Right lobe of liver (tissue), 4 donors: Measurements from ENCODE around the gene RRAS2.

Source experiments
- CTCF ChIP-seq, 4 donors: fragments of 200-600 bp in 3 of 4; fragments of 450-650 bp in 1 of 4; IDR thresholded peaks; one replicate each; pipeline versions ENCODE4 v1.5.1 to v1.8.0; 2016 to 2022; ENCODE audit warnings: antibody characterized with exemption in 4 of 4, mild to moderate bottlenecking in 2 of 4
- POLR2A ChIP-seq: fragments of 450-650 bp; IDR thresholded peaks from one replicate; pipeline ENCODE4 v1.6.1; 2017; ENCODE audit warnings: antibody characterized with exemption, mild to moderate bottlenecking
- donor health status: DM: no; HTN: no; CAD: no.
- donor health status: DM: no; HTN: no; CAD: no.
- donor health status: DM: no; HTN: yes; CAD: no.

GRCh38 chr11:14341968-14342367 is 17.0 kb downstream of the RRAS2 start:
- TF ChIP-seq POLR2A, result no peak
- TF ChIP-seq CTCF (IDR thresholded peaks at IDR 0.05), result no peak
